Measurements from ENCODE around the gene SCN1B.
"Not testable (repeated sequence)": the region's sequence is repeated elsewhere in the genome, so short reads cannot be mapped to it uniquely, and the experiment has no call there.

- TF ChIP-seq CTCF (conservative IDR thresholded peaks at IDR 0.05; ENCODE audit: low read length); EZH2phosphoT487 (IDR thresholded peaks at IDR 0.05; ENCODE audit: borderline replicate concordance): not testable (repeated sequence)
Measured at GRCh38 chr19:35029275-35029736, 964 bp upstream of the SCN1B start.
